WERI-Rb-1 (cell line): ENCODE measurements around the gene RPL22.
"Not testable (repeated sequence)": the region's sequence is repeated elsewhere in the genome, so short reads cannot be mapped to it uniquely, and the experiment has no call there.

Experiments used
- DNase-seq: peaks from one replicate; pipeline ENCODE4 v3.0.0-alpha.2; 2020
- H3K27ac ChIP-seq: fragments of 250-450 bp; sonication (Bioruptor Pico); 2 replicates; pipeline ENCODE4 v1.5.1; 2020; ENCODE audit warnings: mild to moderate bottlenecking, moderate library complexity
- H3K27me3 ChIP-seq: fragments of 250-450 bp; sonication (Bioruptor Pico); 2 replicates; pipeline ENCODE4 v1.5.1; 2021; ENCODE audit warnings: mild to moderate bottlenecking, low read depth, moderate library complexity; ENCODE audit not compliant: insufficient read depth, severe bottlenecking
- H3K36me3 ChIP-seq: fragments of 250-450 bp; sonication (Bioruptor Pico); 2 replicates; pipeline ENCODE4 v1.5.1; 2020; ENCODE audit warnings: mild to moderate bottlenecking, moderate library complexity
- H3K4me3 ChIP-seq: 2 replicates; pipeline ENCODE4 v1.5.1; 2011; ENCODE audit warnings: low read depth, mild to moderate bottlenecking, control low read depth, low read length
- H3K9me3 ChIP-seq: fragments of 250-450 bp; sonication (Bioruptor Pico); 2 replicates; pipeline ENCODE4 v1.5.1; 2021; ENCODE audit warnings: mild to moderate bottlenecking, moderate library complexity; ENCODE audit not compliant: severe bottlenecking
- CTCF ChIP-seq: IDR thresholded peaks from 2 replicates; pipeline ENCODE4 v1.5.1; 2011; ENCODE audit warnings: low read depth, mild to moderate bottlenecking, control low read depth, inconsistent platforms, low read length

RPL22 gene

GRCh38 chr1:6221210-6221784 lies 21.9 kb upstream of the RPL22 start:
- no peaks in the 10 kb centered on the region for H3K27me3 ChIP-seq
- H3K27ac ChIP-seq, result peak overlapping the region; percentile 40
- DNase-seq, result no peak
- H3K9me3 ChIP-seq, result no peaks in the 10 kb centered on the region
- H3K36me3 ChIP-seq, result peaks cover 43% of the 10 kb centered on the region
- no peak for TF ChIP-seq CTCF
- no peak overlapping the region for H3K4me3 ChIP-seq

- no peak overlapping the region for H3K27ac ChIP-seq
- no peak overlapping the region for H3K4me3 ChIP-seq
- no peak for DNase-seq
- TF ChIP-seq CTCF, result no peak
- H3K9me3 ChIP-seq, result no peaks in the 10 kb centered on the region
- peaks cover 36% of the 10 kb centered on the region for H3K36me3 ChIP-seq
- H3K27me3 ChIP-seq, result no peaks in the 10 kb centered on the region
Observed at GRCh38 chr1:6220236-6220635, 20.8 kb upstream of the RPL22 start.

- peaks cover 30% of the 10 kb centered on the region for H3K36me3 ChIP-seq
- not testable (repeated sequence) for H3K27ac ChIP-seq, H3K4me3 ChIP-seq, H3K27me3 ChIP-seq, DNase-seq, H3K9me3 ChIP-seq
Observed at GRCh38 chr1:6219641-6220040, 20.2 kb upstream of the RPL22 start.

GRCh38 chr1:6218375-6219164 lies 19.2 kb upstream of the RPL22 start:
- no peak for TF ChIP-seq CTCF
- Histone ChIP-seq H3K27me3 (no peaks in the 10 kb centered on the region), H3K27ac (no peak overlapping the region), H3K36me3 (peaks cover 19% of the 10 kb centered on the region), H3K9me3 (no peaks in the 10 kb centered on the region), H3K4me3 (no peak overlapping the region)
- no peak for DNase-seq

GRCh38 chr1:6212193-6212959 lies 13.0 kb upstream of the RPL22 start:
- Histone ChIP-seq H3K27me3 (no peaks in the 10 kb centered on the region), H3K27ac (no peak overlapping the region), H3K4me3 (no peak overlapping the region), H3K9me3 (no peaks in the 10 kb centered on the region), H3K36me3 (peaks cover 31% of the 10 kb centered on the region; the same call in 1 of the 2 replicates)
- no peak for TF ChIP-seq CTCF
- no peak for DNase-seq

- Histone ChIP-seq H3K4me3 (no peak overlapping the region), H3K36me3 (peaks cover 31% of the 10 kb centered on the region; the same call in 1 of the 2 replicates), H3K27me3 (no peaks in the 10 kb centered on the region), H3K27ac (no peak overlapping the region), H3K9me3 (no peaks in the 10 kb centered on the region)
- no peak for DNase-seq
- TF ChIP-seq CTCF, result no peak
Observed at GRCh38 chr1:6211731-6212130, 12.3 kb upstream of the RPL22 start.
